ENCODE measurements around the gene OBI1.

OBI1 gene

DNA sequence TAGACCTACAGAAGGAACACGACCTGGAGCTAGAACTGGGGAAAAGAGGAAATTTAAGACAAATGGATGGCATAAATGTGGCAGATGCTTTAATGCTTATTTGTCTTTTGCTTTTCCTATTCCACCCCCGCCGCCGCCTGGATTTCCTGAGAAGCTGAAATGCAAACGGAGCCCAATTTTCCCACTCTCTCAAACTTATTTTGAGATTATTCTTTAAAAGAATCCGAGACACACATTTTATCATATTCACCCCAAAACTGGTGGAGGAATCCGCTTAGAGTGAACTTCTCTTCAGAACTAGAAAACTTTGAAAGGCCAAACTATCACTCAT lies 61.4 kb downstream of the OBI1 start:
- Histone ChIP-seq H3K9ac (ENCODE audit: low read length) (no peak overlapping the region), H3K36me3 (ENCODE audit: control insufficient read depth, insufficient read depth, low read length) (no peaks in the 10 kb centered on the region), H3K4me3 (ENCODE audit: low read length) (no peak overlapping the region), H3K27ac (ENCODE audit: low read depth, low read length) (no peak overlapping the region), H3K4me1 (ENCODE audit: control insufficient read depth, insufficient read depth, low read length) (no peaks in the 10 kb centered on the region), H3K27me3 (ENCODE audit: control insufficient read depth, insufficient read depth, low read length) (peaks cover 60% of the 10 kb centered on the region)

DNA sequence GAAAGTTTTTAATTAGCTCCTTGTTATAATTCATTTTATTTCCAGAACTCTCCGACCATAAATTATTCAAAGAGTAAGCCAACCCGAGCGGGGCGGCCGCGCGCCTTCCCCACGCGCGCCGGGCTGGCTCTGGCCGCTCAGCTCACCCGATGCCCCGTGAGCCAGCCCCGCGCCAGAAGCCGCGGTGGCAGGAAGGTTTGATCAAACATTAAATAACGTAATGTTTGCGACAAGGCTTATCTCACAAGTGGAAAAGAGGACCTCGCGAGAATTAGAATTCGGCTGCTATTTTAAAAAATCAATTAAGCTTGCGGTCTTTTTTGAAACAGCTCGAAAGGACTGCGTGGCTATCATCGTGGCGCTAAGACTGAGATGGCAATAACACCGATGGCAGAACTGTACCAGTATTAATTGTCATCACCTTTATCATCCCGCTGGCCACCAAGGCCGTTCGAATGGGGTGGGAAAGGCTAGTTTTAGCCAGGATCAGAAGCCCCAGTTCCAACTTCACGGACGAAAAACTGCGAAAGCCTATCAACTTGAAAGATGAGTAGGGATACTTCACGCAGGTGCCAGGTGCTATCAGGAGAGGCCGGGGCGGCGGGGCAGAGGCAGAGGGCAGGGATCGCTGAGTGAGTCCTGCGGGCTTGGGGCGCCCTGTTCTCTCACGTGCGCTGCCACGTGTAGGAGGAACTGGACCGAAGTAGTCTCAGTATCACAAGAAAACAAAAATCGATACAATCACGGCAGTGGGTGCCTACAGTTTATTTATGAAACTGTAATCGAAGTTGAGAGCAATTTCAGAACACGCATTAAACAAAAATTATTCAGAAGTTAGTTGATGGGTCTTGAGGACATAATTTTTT lies 62.0 kb downstream of the OBI1 start:
- Histone ChIP-seq H3K4me1 (ENCODE audit: control insufficient read depth, insufficient read depth, low read length) (no peaks in the 10 kb centered on the region), H3K36me3 (ENCODE audit: control insufficient read depth, insufficient read depth, low read length) (no peaks in the 10 kb centered on the region), H3K4me3 (ENCODE audit: low read length) (no peak overlapping the region), H3K27me3 (ENCODE audit: control insufficient read depth, insufficient read depth, low read length) (peaks cover 57% of the 10 kb centered on the region), H3K27ac (ENCODE audit: low read depth, low read length) (no peak overlapping the region), H3K9ac (ENCODE audit: low read length) (no peak overlapping the region)

DNA sequence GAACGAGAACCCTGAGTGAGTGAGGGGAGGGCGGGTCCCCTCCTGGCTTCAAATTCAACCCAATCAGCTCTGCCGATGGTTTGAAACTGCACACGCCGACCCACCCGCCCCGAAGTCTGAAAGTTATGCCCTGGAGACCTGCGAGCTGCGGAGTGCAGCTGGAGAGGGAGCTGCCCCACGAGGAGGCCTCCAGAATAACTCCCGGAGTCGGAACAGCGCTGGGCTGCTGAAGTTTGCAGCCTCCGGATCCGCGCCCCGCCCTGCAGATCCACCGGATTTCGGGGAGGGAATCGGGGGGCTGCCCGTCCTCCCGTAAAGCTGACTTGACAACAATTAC lies 62.6 kb downstream of the OBI1 start:
- Histone ChIP-seq H3K27me3 (ENCODE audit: control insufficient read depth, insufficient read depth, low read length) (peaks cover 54% of the 10 kb centered on the region), H3K9ac (ENCODE audit: low read length) (no peak overlapping the region), H3K27ac (ENCODE audit: low read depth, low read length) (no peak overlapping the region), H3K4me3 (ENCODE audit: low read length) (no peak overlapping the region), H3K4me1 (ENCODE audit: control insufficient read depth, insufficient read depth, low read length) (no peaks in the 10 kb centered on the region), H3K36me3 (ENCODE audit: control insufficient read depth, insufficient read depth, low read length) (no peaks in the 10 kb centered on the region)

DNA sequence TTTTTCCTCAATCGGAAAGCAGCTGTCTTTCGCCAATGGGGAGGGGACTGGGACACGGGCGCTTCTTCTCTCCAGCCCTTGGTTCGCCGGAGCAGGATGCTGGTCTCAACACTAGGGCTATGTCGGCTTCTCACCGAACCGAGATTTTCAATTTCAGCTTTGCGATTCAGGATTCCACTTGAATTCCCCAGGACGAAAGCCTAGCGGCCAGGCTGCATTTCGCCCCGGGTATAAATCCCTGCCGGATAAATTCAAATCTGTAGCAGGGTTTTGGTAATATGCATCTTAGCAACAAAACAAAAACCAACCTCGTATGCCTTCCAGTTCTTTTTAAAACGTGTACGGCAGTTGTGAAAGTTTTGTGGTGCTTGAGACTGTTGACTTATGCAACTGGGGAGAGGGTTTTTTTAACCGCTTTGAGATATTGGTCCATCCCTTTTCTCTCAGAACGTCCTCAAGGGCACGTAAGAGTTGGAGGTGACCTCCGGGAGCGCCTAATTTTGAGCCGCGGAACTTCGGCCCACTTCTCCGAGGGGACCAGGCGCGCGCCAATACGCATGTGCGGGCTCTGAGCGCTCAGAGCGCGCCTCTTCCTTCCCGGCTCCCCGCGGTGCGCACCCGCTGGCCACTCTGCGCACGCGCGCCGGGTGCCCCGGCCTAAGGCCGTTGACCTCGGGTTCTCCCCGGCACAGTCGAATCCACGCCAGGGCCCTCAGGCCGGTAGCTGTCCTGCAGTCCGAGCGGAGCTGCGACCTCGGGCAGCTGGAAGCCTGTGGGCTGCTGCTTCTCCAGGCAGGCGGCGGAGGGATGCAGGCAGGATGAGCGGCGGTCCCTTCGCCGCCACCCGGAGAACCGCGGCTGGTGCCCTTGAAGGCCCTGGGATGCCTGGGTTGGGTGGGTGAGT lies 63.2 kb downstream of the OBI1 start:
- Histone ChIP-seq H3K36me3 (ENCODE audit: control insufficient read depth, insufficient read depth, low read length) (no peaks in the 10 kb centered on the region), H3K27me3 (ENCODE audit: control insufficient read depth, insufficient read depth, low read length) (peaks cover 51% of the 10 kb centered on the region), H3K9ac (ENCODE audit: low read length) (no peak overlapping the region), H3K27ac (ENCODE audit: low read depth, low read length) (no peak overlapping the region), H3K4me1 (ENCODE audit: control insufficient read depth, insufficient read depth, low read length) (no peaks in the 10 kb centered on the region), H3K4me3 (ENCODE audit: low read length) (no peak overlapping the region)

GRCh38 chr13:78594456-78594975 lies 64.4 kb downstream of the OBI1 start:
- Histone ChIP-seq H3K27me3 (ENCODE audit: control insufficient read depth, insufficient read depth, low read length) (peaks cover 47% of the 10 kb centered on the region), H3K4me1 (ENCODE audit: control insufficient read depth, insufficient read depth, low read length) (no peaks in the 10 kb centered on the region), H3K4me3 (ENCODE audit: low read length) (no peak overlapping the region), H3K36me3 (ENCODE audit: control insufficient read depth, insufficient read depth, low read length) (no peaks in the 10 kb centered on the region), H3K27ac (ENCODE audit: low read depth, low read length) (no peak overlapping the region), H3K9ac (ENCODE audit: low read length) (no peak overlapping the region)

- Histone ChIP-seq H3K4me1 (ENCODE audit: control insufficient read depth, insufficient read depth, low read length) (no peaks in the 10 kb centered on the region), H3K27me3 (ENCODE audit: control insufficient read depth, insufficient read depth, low read length) (peaks cover 43% of the 10 kb centered on the region), H3K36me3 (ENCODE audit: control insufficient read depth, insufficient read depth, low read length) (no peaks in the 10 kb centered on the region), H3K9ac (ENCODE audit: low read length) (no peak overlapping the region), H3K27ac (ENCODE audit: low read depth, low read length) (no peak overlapping the region), H3K4me3 (ENCODE audit: low read length) (no peak overlapping the region)
Measured at GRCh38 chr13:78593652-78594455, 65.1 kb downstream of the OBI1 start.

DNA sequence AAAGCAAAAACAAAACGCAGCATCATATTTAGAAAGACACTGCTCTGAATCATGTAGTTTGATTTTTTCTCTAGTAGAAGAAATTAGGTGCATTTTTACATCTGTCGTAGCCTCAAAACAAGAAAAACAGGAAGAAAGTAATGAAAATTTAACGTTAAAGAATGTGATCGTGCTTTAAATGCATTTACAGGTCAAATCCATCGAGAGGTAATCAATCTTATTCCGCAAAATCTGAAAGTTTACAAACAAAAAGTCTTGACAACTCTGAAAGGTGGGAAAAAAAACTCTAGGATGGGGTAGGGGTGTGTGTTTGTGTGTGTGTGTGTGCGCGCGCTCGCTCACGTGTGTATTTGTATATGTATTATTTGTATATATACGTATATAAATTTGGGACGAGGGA lies 65.8 kb downstream of the OBI1 start:
- Histone ChIP-seq H3K36me3 (ENCODE audit: control insufficient read depth, insufficient read depth, low read length) (no peaks in the 10 kb centered on the region), H3K4me1 (ENCODE audit: control insufficient read depth, insufficient read depth, low read length) (no peaks in the 10 kb centered on the region), H3K27me3 (ENCODE audit: control insufficient read depth, insufficient read depth, low read length) (peaks cover 40% of the 10 kb centered on the region), H3K4me3 (ENCODE audit: low read length) (no peak overlapping the region), H3K9ac (ENCODE audit: low read length) (no peak overlapping the region), H3K27ac (ENCODE audit: low read depth, low read length) (no peak overlapping the region)

DNA sequence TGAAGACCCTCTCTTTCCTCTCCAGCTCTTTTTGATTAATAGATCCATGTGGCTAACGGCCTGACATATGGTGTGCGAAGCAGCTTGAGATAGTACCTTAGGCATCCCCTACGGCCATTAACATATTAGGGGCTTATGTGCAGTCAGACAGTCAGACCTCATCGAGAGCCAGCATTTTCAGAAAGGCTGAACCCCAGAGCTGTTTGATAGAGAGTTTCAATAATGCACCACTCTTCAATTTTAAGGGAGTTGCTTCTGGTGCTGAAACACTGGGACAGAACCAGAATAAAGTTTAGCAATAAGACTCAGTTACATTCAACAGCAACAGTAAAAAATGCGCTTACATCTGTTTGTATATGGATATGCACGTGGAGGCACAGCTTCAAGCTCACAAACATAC lies 66.4 kb downstream of the OBI1 start:
- H3K27ac ChIP-seq (ENCODE audit: low read depth, low read length) = no peak overlapping the region
- no peak overlapping the region for H3K4me3 ChIP-seq (ENCODE audit: low read length)
- H3K9ac ChIP-seq (ENCODE audit: low read length) = no peak overlapping the region
- no peaks in the 10 kb centered on the region for H3K36me3 ChIP-seq (ENCODE audit: control insufficient read depth, insufficient read depth, low read length)
- peaks cover 40% of the 10 kb centered on the region for H3K27me3 ChIP-seq (ENCODE audit: control insufficient read depth, insufficient read depth, low read length)
- no peaks in the 10 kb centered on the region for H3K4me1 ChIP-seq (ENCODE audit: control insufficient read depth, insufficient read depth, low read length)

DNA sequence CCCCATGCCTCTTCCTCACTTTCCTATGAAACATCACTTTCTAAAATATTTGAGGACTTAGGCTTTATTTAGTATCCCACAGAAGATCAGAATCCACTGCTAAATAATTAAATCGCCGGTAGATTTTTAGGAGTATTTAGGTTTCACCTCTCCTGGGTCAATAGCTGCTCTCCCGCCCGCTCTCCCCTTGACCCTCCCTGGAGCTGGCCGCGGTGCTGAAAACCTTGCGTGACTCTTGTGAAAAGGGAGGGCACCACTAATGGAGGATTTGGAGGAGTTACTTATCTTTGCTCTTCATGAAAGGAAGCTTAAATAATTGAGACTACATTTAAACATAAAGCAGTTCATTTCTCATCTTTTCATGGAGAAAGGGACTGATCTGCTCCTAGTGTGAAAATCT lies 69.7 kb downstream of the OBI1 start:
- Histone ChIP-seq H3K27ac (ENCODE audit: low read depth, low read length) (no peak overlapping the region), H3K27me3 (ENCODE audit: control insufficient read depth, insufficient read depth, low read length) (peaks cover 19% of the 10 kb centered on the region), H3K4me1 (ENCODE audit: control insufficient read depth, insufficient read depth, low read length) (no peaks in the 10 kb centered on the region), H3K9ac (ENCODE audit: low read length) (no peak overlapping the region), H3K36me3 (ENCODE audit: control insufficient read depth, insufficient read depth, low read length) (no peaks in the 10 kb centered on the region), H3K4me3 (ENCODE audit: low read length) (no peak overlapping the region)

DNA sequence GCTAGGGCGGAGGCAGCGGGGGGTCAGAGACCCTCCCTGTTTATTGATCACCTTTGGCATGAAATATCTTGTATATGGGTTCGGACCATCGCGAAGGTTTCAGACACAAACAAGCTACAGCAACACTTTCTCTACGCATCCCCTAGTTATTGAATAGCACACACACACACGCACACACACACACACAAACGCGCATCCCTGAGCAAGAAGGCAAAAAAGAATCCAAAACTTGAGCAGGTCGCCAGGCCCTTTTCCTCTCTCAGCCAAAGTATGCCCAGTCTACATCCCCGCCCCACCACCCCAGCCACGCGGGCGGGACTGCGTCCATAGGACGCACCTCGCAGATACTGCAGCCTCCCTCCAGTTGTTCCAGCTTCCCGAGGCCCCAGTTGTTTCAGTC lies 71.6 kb downstream of the OBI1 start:
- no peak overlapping the region for H3K27ac ChIP-seq (ENCODE audit: low read depth, low read length)
- H3K27me3 ChIP-seq (ENCODE audit: control insufficient read depth, insufficient read depth, low read length) = peaks cover 10% of the 10 kb centered on the region
- no peak overlapping the region for H3K4me3 ChIP-seq (ENCODE audit: low read length)
- H3K9ac ChIP-seq (ENCODE audit: low read length) = no peak overlapping the region
- H3K36me3 ChIP-seq (ENCODE audit: control insufficient read depth, insufficient read depth, low read length) = no peaks in the 10 kb centered on the region
- no peaks in the 10 kb centered on the region for H3K4me1 ChIP-seq (ENCODE audit: control insufficient read depth, insufficient read depth, low read length)

DNA sequence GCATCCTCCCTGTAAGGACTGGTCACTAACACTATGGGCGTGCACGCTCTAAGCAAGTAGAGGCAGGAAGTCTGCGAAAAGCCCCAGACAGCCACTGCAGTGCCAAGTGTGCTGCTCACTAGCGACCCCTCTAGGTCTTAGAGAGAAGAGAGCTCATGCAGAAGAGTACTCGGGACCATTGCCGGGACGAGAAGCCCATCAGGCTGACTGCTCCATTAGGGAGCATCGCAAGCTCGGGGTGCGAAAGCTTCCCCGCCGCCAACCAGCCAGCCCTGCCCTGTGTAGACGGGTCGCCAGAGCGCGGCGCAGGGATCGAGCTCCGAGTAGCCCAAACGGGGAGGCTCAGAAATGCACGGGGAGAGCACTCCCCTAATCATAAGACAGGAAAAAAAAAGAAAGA lies 72.2 kb downstream of the OBI1 start:
- no peak overlapping the region for H3K4me3 ChIP-seq (ENCODE audit: low read length)
- no peak overlapping the region for H3K9ac ChIP-seq (ENCODE audit: low read length)
- H3K27me3 ChIP-seq (ENCODE audit: control insufficient read depth, insufficient read depth, low read length) = peaks cover 10% of the 10 kb centered on the region
- no peaks in the 10 kb centered on the region for H3K36me3 ChIP-seq (ENCODE audit: control insufficient read depth, insufficient read depth, low read length)
- no peaks in the 10 kb centered on the region for H3K4me1 ChIP-seq (ENCODE audit: control insufficient read depth, insufficient read depth, low read length)
- no peak overlapping the region for H3K27ac ChIP-seq (ENCODE audit: low read depth, low read length)

DNA sequence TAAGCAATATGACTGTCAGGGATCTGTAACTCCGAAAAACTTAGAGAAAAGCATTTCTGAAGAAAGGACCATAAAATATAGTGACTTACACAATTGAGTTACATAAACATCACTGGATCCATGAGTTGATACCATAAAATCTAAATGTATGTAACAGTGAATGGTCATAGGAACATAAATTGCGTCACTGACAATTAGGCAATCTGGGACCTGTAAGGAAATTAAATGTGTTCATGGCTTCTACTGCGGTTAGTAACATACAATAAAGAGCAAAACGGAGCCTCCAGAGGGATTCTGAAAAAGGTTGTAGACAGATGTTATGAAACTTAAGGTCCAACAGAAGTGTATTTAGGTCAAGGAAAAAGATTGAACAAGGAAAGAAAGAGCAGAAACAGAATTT lies 82.7 kb downstream of the OBI1 start:
- no peak overlapping the region for H3K27ac ChIP-seq (ENCODE audit: low read depth, low read length)
- no peaks in the 10 kb centered on the region for H3K36me3 ChIP-seq (ENCODE audit: control insufficient read depth, insufficient read depth, low read length)
- no peak overlapping the region for H3K9ac ChIP-seq (ENCODE audit: low read length)
- H3K4me1 ChIP-seq (ENCODE audit: control insufficient read depth, insufficient read depth, low read length) = no peaks in the 10 kb centered on the region
- no peak overlapping the region for H3K4me3 ChIP-seq (ENCODE audit: low read length)
- peaks cover 2% of the 10 kb centered on the region for H3K27me3 ChIP-seq (ENCODE audit: control insufficient read depth, insufficient read depth, low read length)

All from rectal smooth muscle tissue (tissue), 1 donor.